Stimulated activated naive B cell treated with anti-CD40 and anti-IgM and Interleukin-4, amounts not matched to agents 10 μg/mL and 1 μg/mL and 100 μg/mL, for 72 hours (primary cell): Measurements from ENCODE around the gene CLIC6.
"Not testable (repeated sequence)": the region's sequence is repeated elsewhere in the genome, so short reads cannot be mapped to it uniquely, and the experiment has no call there.

Source experiments
- ATAC-seq, 2 donors: fragments of 150-1000 bp; cut with Tn5 transposase; replicated peaks; 2 replicates each; pipeline ENCODE4 v1.10.0; 2021; ENCODE audit warnings: moderate library complexity in 1 of 2
- DNase-seq: peaks from one replicate; pipeline ENCODE4 v3.0.0; 2021
- H3K27ac Mint-ChIP-seq: one replicate; pipeline ENCODE4 v1.8.0; 2022; ENCODE audit warnings: mild to moderate bottlenecking, mixed read lengths
- H3K27me3 Mint-ChIP-seq, 2 donors: one replicate each; pipeline ENCODE4 v1.8.0; 2022; ENCODE audit warnings: mixed read lengths in 2 of 2
- H3K36me3 Mint-ChIP-seq, 2 donors: one replicate each; pipeline ENCODE4 v1.8.0; 2022; ENCODE audit warnings: mixed read lengths in 2 of 2, mild to moderate bottlenecking in 1 of 2
- H3K4me1 Mint-ChIP-seq, 2 donors: one replicate each; pipeline ENCODE4 v1.8.0; 2022; ENCODE audit warnings: mixed read lengths in 2 of 2, mild to moderate bottlenecking in 1 of 2
- H3K4me3 Mint-ChIP-seq, 2 donors: one replicate each; pipeline ENCODE4 v1.8.0; 2022; ENCODE audit warnings: mild to moderate bottlenecking in 2 of 2, mixed read lengths in 2 of 2, moderate library complexity in 1 of 2
- H3K9me3 Mint-ChIP-seq, 2 donors: one replicate each; pipeline ENCODE4 v1.8.0; 2022; ENCODE audit warnings: mixed read lengths in 2 of 2, mild to moderate bottlenecking in 1 of 2

CLIC6 gene

DNA sequence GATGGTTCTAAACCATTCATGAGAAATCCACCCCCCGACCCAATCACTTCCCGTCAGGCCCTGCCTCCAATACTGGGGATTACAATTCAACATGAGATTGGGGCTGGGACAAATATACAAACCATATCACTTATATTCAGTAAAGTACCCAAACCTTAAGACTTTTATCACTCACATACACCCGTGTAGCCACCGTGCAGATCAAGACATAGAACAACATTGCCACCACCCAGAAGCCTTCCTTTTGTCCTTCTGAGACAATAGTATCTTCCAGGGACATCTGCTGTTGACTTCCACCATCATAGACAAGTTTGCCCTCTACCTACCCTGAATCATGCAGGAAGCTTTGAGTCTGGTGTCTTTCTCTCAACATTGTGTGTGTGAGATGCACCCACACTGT, 37.5 kb downstream of the CLIC6 start:
- Mint-ChIP-seq H3K4me1 (peaks cover 6 to 9% of the 10 kb centered on the region in 2 donors), H3K27ac (no peak overlapping the region), H3K27me3 (peaks cover 21 to 25% of the 10 kb centered on the region in 2 donors), H3K9me3 (no peaks in the 10 kb centered on the region), H3K36me3 (peaks cover 0 to 3% of the 10 kb centered on the region in 2 donors), H3K4me3 (no peak overlapping the region)
- ATAC-seq (no peak), DNase-seq (no peak)

GRCh38 chr21:34707876-34708325, 39.1 kb downstream of the CLIC6 start:
- H3K27me3 Mint-ChIP-seq: peaks cover 22 to 23% of the 10 kb centered on the region in 2 donors
- DNase-seq: peak; percentile 42
- H3K9me3 Mint-ChIP-seq: no peaks in the 10 kb centered on the region
- H3K27ac Mint-ChIP-seq: peak overlapping the region; percentile 26
- H3K4me3 Mint-ChIP-seq: no peak overlapping the region
- H3K4me1 Mint-ChIP-seq: peaks cover 6 to 9% of the 10 kb centered on the region in 2 donors
- ATAC-seq: peak; percentile 99 to 100
- peaks cover 0 to 3% of the 10 kb centered on the region in 2 donors for H3K36me3 Mint-ChIP-seq

GRCh38 chr21:34713621-34714020, 44.8 kb downstream of the CLIC6 start:
- ATAC-seq (no peak), DNase-seq (no peak)
- Mint-ChIP-seq H3K27ac (no peak overlapping the region), H3K9me3 (no peaks in the 10 kb centered on the region), H3K27me3 (peaks cover 14 to 17% of the 10 kb centered on the region in 2 donors), H3K4me3 (no peak overlapping the region), H3K4me1 (peaks cover 4 to 6% of the 10 kb centered on the region in 2 donors), H3K36me3 (no peaks in the 10 kb centered on the region)

GRCh38 chr21:34715518-34715917, 46.7 kb downstream of the CLIC6 start:
- DNase-seq: no peak
- H3K4me1 Mint-ChIP-seq: peaks cover 4 to 6% of the 10 kb centered on the region in 2 donors
- peaks cover 14 to 20% of the 10 kb centered on the region in 2 donors for H3K27me3 Mint-ChIP-seq
- H3K9me3 Mint-ChIP-seq: no peaks in the 10 kb centered on the region
- peak; percentile 82 to 96 for ATAC-seq
- H3K4me3 Mint-ChIP-seq: no peak overlapping the region
- H3K36me3 Mint-ChIP-seq: no peaks in the 10 kb centered on the region
- peak overlapping the region; percentile 15 for H3K27ac Mint-ChIP-seq

DNA sequence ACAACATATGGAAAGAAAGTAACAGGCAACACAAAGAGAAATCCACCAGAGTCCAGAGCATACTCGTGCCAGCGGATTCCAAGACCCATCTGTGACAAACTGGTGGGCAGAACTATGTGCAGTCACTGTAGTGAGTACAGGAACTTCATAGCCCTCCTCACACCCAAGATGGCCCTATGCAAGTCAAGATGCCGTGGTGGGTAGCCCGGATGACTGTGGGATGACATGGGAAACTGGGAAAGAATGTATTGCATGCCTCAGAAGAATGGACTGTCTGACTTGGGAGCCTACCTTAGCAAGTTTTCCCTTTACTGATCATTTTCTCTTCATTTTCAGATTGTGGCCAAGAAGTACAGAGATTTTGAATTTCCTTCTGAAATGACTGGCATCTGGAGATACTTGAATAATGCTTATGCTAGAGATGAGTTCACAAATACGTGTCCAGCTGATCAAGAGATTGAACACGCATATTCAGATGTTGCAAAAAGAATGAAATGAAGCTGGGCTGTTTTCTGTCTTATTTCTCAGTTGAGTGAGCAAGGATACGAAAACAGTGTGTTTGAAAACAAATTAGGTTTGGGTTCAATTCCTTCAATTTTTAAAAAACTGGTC, 47.3 kb downstream of the CLIC6 start:
- peak; percentile 4 to 44 for ATAC-seq

GRCh38 chr21:34718529-34718928, 49.7 kb downstream of the CLIC6 start:
- not testable (repeated sequence) for H3K4me3 Mint-ChIP-seq, DNase-seq, H3K27ac Mint-ChIP-seq, H3K9me3 Mint-ChIP-seq, H3K36me3 Mint-ChIP-seq, ATAC-seq, H3K4me1 Mint-ChIP-seq
- peaks cover 17% of the 10 kb centered on the region in 2 donors for H3K27me3 Mint-ChIP-seq

More for the DNA sequence above, 47.3 kb downstream of the CLIC6 start:
- Mint-ChIP-seq H3K9me3 (no peaks in the 10 kb centered on the region), H3K27me3 (peaks cover 14 to 20% of the 10 kb centered on the region in 2 donors), H3K4me1 (peaks cover 4 to 6% of the 10 kb centered on the region in 2 donors), H3K4me3 (no peak overlapping the region), H3K27ac (no peak overlapping the region), H3K36me3 (no peaks in the 10 kb centered on the region)
- DNase-seq: no peak

GRCh38 chr21:34722684-34723300, 54.0 kb downstream of the CLIC6 start:
- Mint-ChIP-seq H3K9me3 (no peaks in the 10 kb centered on the region), H3K4me3 (no peak overlapping the region), H3K4me1 (peaks cover 0 to 2% of the 10 kb centered on the region in 2 donors), H3K27me3 (peaks cover 16 to 27% of the 10 kb centered on the region in 2 donors), H3K36me3 (no peaks in the 10 kb centered on the region), H3K27ac (no peak overlapping the region)
- DNase-seq (no peak), ATAC-seq (peak in 1 of 2 donors; percentile 34)

GRCh38 chr21:34724131-34724856, 55.5 kb downstream of the CLIC6 start:
- no peak overlapping the region for H3K4me3 Mint-ChIP-seq
- H3K4me1 Mint-ChIP-seq: peaks cover 0 to 2% of the 10 kb centered on the region in 2 donors
- DNase-seq (no peak), ATAC-seq (no peak)
- H3K27me3 Mint-ChIP-seq: peaks cover 19 to 27% of the 10 kb centered on the region in 2 donors
- H3K27ac Mint-ChIP-seq: no peak overlapping the region
- no peaks in the 10 kb centered on the region for H3K36me3 Mint-ChIP-seq
- no peaks in the 10 kb centered on the region for H3K9me3 Mint-ChIP-seq

- Mint-ChIP-seq H3K36me3 (no peaks in the 10 kb centered on the region), H3K27ac (no peak overlapping the region), H3K4me3 (no peak overlapping the region), H3K27me3 (peaks cover 16 to 27% of the 10 kb centered on the region in 2 donors), H3K4me1 (peaks cover 0 to 2% of the 10 kb centered on the region in 2 donors), H3K9me3 (no peaks in the 10 kb centered on the region)
- no peak for DNase-seq
- no peak for ATAC-seq
Measured at GRCh38 chr21:34724857-34725195, 56.0 kb downstream of the CLIC6 start.

DNA sequence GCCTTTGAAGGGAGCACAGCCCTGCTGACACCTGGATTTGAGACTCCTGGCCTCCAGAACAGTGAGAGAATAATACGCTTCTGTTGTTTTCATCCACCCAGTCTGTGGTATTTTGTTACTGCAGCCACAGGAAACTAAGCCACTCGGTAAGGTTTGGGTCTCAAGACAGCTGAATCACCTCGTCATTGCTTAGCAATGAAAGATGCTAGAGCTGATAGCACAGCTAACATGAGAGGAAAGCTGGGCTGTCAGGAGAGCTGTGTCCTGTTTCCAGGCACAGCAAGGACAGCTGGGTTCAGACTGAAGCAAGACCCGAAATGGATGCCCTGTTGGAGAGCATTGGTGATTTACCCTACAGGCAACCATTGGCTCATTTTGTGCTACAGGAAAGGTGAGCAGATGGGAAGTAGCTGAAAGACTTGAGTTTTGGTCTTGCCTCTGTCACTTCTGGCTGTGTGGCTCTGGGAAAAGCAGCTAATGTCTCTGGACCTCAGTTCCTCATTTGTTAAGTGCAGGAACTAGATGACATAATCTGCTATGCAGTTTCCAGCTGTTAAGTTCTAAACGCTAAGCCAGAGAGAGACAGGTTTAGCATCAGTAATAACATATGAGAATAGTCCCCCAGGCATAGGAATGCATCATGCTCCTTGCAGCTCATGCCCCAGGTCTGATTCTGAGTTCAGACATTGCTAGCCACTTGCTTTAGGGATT, 58.0 kb downstream of the CLIC6 start:
- Mint-ChIP-seq H3K36me3 (no peaks in the 10 kb centered on the region), H3K27ac (no peak overlapping the region), H3K4me3 (no peak overlapping the region), H3K4me1 (peaks cover 0 to 2% of the 10 kb centered on the region in 2 donors), H3K9me3 (no peaks in the 10 kb centered on the region), H3K27me3 (peaks cover 20 to 32% of the 10 kb centered on the region in 2 donors)
- ATAC-seq (peak; percentile 25), DNase-seq (no peak)

- H3K27ac Mint-ChIP-seq: no peak overlapping the region
- peaks cover 16 to 29% of the 10 kb centered on the region in 2 donors for H3K27me3 Mint-ChIP-seq
- no peaks in the 10 kb centered on the region for H3K4me1 Mint-ChIP-seq
- no peak for ATAC-seq
- DNase-seq: no peak
- no peaks in the 10 kb centered on the region for H3K9me3 Mint-ChIP-seq
- no peak overlapping the region for H3K4me3 Mint-ChIP-seq
- H3K36me3 Mint-ChIP-seq: no peaks in the 10 kb centered on the region
Measured at GRCh38 chr21:34728479-34728878, 59.7 kb downstream of the CLIC6 start.

- DNase-seq: no peak
- H3K4me3 Mint-ChIP-seq: no peak overlapping the region
- H3K9me3 Mint-ChIP-seq: no peaks in the 10 kb centered on the region
- ATAC-seq: no peak
- H3K36me3 Mint-ChIP-seq: no peaks in the 10 kb centered on the region
- no peaks in the 10 kb centered on the region for H3K4me1 Mint-ChIP-seq
- H3K27me3 Mint-ChIP-seq: peaks cover 12 to 18% of the 10 kb centered on the region in 2 donors
- no peak overlapping the region for H3K27ac Mint-ChIP-seq
Measured at GRCh38 chr21:34730194-34730593, 61.4 kb downstream of the CLIC6 start.

GRCh38 chr21:34730756-34731445, 62.1 kb downstream of the CLIC6 start:
- no peaks in the 10 kb centered on the region for H3K36me3 Mint-ChIP-seq
- H3K4me3 Mint-ChIP-seq: no peak overlapping the region
- no peak overlapping the region for H3K27ac Mint-ChIP-seq
- no peak for ATAC-seq
- H3K27me3 Mint-ChIP-seq: peaks cover 9 to 11% of the 10 kb centered on the region in 2 donors
- no peak for DNase-seq
- no peaks in the 10 kb centered on the region for H3K9me3 Mint-ChIP-seq
- H3K4me1 Mint-ChIP-seq: no peaks in the 10 kb centered on the region

GRCh38 chr21:34732388-34732821, 63.6 kb downstream of the CLIC6 start:
- Mint-ChIP-seq H3K36me3 (no peaks in the 10 kb centered on the region), H3K9me3 (no peaks in the 10 kb centered on the region), H3K27me3 (peaks cover 7 to 16% of the 10 kb centered on the region in 2 donors), H3K4me1 (no peaks in the 10 kb centered on the region), H3K27ac (no peak overlapping the region), H3K4me3 (no peak overlapping the region)
- ATAC-seq (no peak), DNase-seq (no peak)
